ENCODE measurements around the gene NRCAM. TPM values are rescaled to one million over a fixed set of nuclear protein-coding genes. Genes with fewer than 3 reads are reported as not detected.

Gene NRCAM
- polyA plus RNA-seq, 1 donor (not counting 4 experiments of a cell fraction or from before 2014, with no cell fraction given), result 4.0 TPM

- TF ChIP-seq CTCF (optimal IDR thresholded peaks at IDR 0.05 in 1 of 3, IDR thresholded peaks at IDR 0.05 in 1 of 3, conservative IDR thresholded peaks at IDR 0.05 in 1 of 3; ENCODE audit: extremely low read depth in 1 of 3, insufficient read depth in 2 of 3, low read length in 3 of 3) (no peak), EZH2 (IDR thresholded peaks at IDR 0.05; ENCODE audit: low read length) (no peak)
- Histone ChIP-seq H3K27ac (ENCODE audit: control insufficient read depth, insufficient read depth, low read length) (peak overlapping the region; percentile 62), H3K9ac (ENCODE audit: control insufficient read depth, extremely low read depth, insufficient read depth, low read length) (peak overlapping the region; percentile 24), H2AFZ (ENCODE audit: control insufficient read depth, low read length) (peak overlapping the region; percentile 45), H3K4me3 (ENCODE audit: control insufficient read depth in 2 of 3, extremely low read depth in 1 of 3, insufficient read depth in 2 of 3, low read depth in 1 of 3, low read length in 3 of 3) (no peak overlapping the region), H3K9me3 (ENCODE audit: control insufficient read depth, low read depth, low read length) (no peaks in the 10 kb centered on the region), H3K36me3 (ENCODE audit: control insufficient read depth in 2 of 2, extremely low read depth in 1 of 2, insufficient read depth in 2 of 2, low read length in 2 of 2) (no peaks in the 10 kb centered on the region), H3K9me1 (ENCODE audit: control insufficient read depth, extremely low read depth, insufficient read depth, low read length) (no peaks in the 10 kb centered on the region), H4K20me1 (ENCODE audit: control insufficient read depth, extremely low read depth, insufficient read depth, low read length) (no peaks in the 10 kb centered on the region), H3K4me2 (ENCODE audit: control insufficient read depth, extremely low read depth, insufficient read depth, low read depth, low read length) (peak overlapping the region; percentile 53), H3K27me3 (ENCODE audit: control insufficient read depth, extremely low read depth, insufficient read depth, low read length) (no peaks in the 10 kb centered on the region), H3K4me1 (ENCODE audit: control insufficient read depth, extremely low read depth, insufficient read depth, low read length) (peaks cover 14% of the 10 kb centered on the region), H3K79me2 (ENCODE audit: control insufficient read depth, insufficient read depth, low read length) (no peaks in the 10 kb centered on the region)
- peak; percentile 67 for FAIRE-seq
- DNase-seq (ENCODE audit: low read depth, low spot score), result no peak
- dilution Hi-C loops (cut with MboI; ENCODE audit: extremely low pct_ligation_motif_present, low sequenced_read_pairs), result no loop called here
Measured at GRCh38 chr7:108211382-108212201, 244.6 kb downstream of the NRCAM start.

- FAIRE-seq, result peak; percentile 77
- Histone ChIP-seq H3K4me3 (ENCODE audit: control insufficient read depth in 2 of 3, extremely low read depth in 1 of 3, insufficient read depth in 2 of 3, low read depth in 1 of 3, low read length in 3 of 3) (no peak overlapping the region), H2AFZ (ENCODE audit: control insufficient read depth, low read length) (peak overlapping the region; percentile 40), H3K9me3 (ENCODE audit: control insufficient read depth, low read depth, low read length) (no peaks in the 10 kb centered on the region), H3K9ac (ENCODE audit: control insufficient read depth, extremely low read depth, insufficient read depth, low read length) (no peak overlapping the region), H3K27me3 (ENCODE audit: control insufficient read depth, extremely low read depth, insufficient read depth, low read length) (no peaks in the 10 kb centered on the region), H3K4me1 (ENCODE audit: control insufficient read depth, extremely low read depth, insufficient read depth, low read length) (peaks cover 14% of the 10 kb centered on the region), H3K79me2 (ENCODE audit: control insufficient read depth, insufficient read depth, low read length) (no peaks in the 10 kb centered on the region), H3K27ac (ENCODE audit: control insufficient read depth, insufficient read depth, low read length) (peak overlapping the region; percentile 62), H4K20me1 (ENCODE audit: control insufficient read depth, extremely low read depth, insufficient read depth, low read length) (no peaks in the 10 kb centered on the region), H3K4me2 (ENCODE audit: control insufficient read depth, extremely low read depth, insufficient read depth, low read depth, low read length) (peak overlapping the region; percentile 53), H3K36me3 (ENCODE audit: control insufficient read depth in 2 of 2, extremely low read depth in 1 of 2, insufficient read depth in 2 of 2, low read length in 2 of 2) (no peaks in the 10 kb centered on the region), H3K9me1 (ENCODE audit: control insufficient read depth, extremely low read depth, insufficient read depth, low read length) (no peaks in the 10 kb centered on the region)
- dilution Hi-C loops (cut with MboI; ENCODE audit: extremely low pct_ligation_motif_present, low sequenced_read_pairs), result no loop called here
- TF ChIP-seq EZH2 (IDR thresholded peaks at IDR 0.05; ENCODE audit: low read length), result no peak
- no peak for TF ChIP-seq CTCF (optimal IDR thresholded peaks at IDR 0.05 in 1 of 3, IDR thresholded peaks at IDR 0.05 in 1 of 3, conservative IDR thresholded peaks at IDR 0.05 in 1 of 3; ENCODE audit: extremely low read depth in 1 of 3, insufficient read depth in 2 of 3, low read length in 3 of 3)
- no peak for DNase-seq (ENCODE audit: low read depth, low spot score)
Measured at GRCh38 chr7:108210796-108211195, 245.4 kb downstream of the NRCAM start.

Data from keratinocyte (primary cell).